Astrocyte (in vitro differentiated cells and primary cell): Measurements from ENCODE around the gene HOXB7.

ENCODE experiments used
- EZH2 ChIP-seq: IDR thresholded peaks from 2 replicates; pipeline ENCODE4 v1.6.1; 2012; ENCODE audit warnings: mild to moderate bottlenecking, low read length, inconsistent platforms; ENCODE audit not compliant: insufficient read depth
- TF ChIP-seq, protein P1 (sequence below): IDR thresholded peaks from 2 replicates; pipeline ENCODE4 v1.5.1; 2011; ENCODE audit warnings: low read depth, mild to moderate bottlenecking, inconsistent platforms, low read length, moderate library complexity; ENCODE audit not compliant: insufficient read depth

- TF ChIP-seq, protein P1, sequence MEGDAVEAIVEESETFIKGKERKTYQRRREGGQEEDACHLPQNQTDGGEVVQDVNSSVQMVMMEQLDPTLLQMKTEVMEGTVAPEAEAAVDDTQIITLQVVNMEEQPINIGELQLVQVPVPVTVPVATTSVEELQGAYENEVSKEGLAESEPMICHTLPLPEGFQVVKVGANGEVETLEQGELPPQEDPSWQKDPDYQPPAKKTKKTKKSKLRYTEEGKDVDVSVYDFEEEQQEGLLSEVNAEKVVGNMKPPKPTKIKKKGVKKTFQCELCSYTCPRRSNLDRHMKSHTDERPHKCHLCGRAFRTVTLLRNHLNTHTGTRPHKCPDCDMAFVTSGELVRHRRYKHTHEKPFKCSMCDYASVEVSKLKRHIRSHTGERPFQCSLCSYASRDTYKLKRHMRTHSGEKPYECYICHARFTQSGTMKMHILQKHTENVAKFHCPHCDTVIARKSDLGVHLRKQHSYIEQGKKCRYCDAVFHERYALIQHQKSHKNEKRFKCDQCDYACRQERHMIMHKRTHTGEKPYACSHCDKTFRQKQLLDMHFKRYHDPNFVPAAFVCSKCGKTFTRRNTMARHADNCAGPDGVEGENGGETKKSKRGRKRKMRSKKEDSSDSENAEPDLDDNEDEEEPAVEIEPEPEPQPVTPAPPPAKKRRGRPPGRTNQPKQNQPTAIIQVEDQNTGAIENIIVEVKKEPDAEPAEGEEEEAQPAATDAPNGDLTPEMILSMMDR: no peak
- no peak for TF ChIP-seq EZH2
Observed at GRCh38 chr17:48575673-48576478, 34.9 kb downstream of the HOXB7 start.
